Airway epithelial cell (primary cell): ENCODE measurements around the gene TNP1. TPM values are rescaled to one million over a fixed set of nuclear protein-coding genes. Genes with fewer than 3 reads are reported as not detected.

Experiments used
- total RNA-seq: library from RNA; depleted of rRNA; stranded (reverse); fragments of >200 nt; gene quantifications from 2 replicates; pipeline ENCODE4 v1.2.3, GENCODE V29; 2015

The TNP1 gene
- not detected in 2 replicates for total RNA-seq

GRCh38 chr2:216859944-216860343, at the start of gene TNP1:
Gene TNP1, minus strand, starts transcription at chr2:216860064. Its CDS starts 30 bp downstream, at chr2:216860034.

Other genes starting within 250 kb of the TNP1 start
- 643 and 678 TPM in 2 replicates for gene IGFBP2, start 226.6 kb downstream of the TNP1 start, total RNA-seq
- gene IGFBP5, start 164.5 kb downstream of the TNP1 start, total RNA-seq: 1.3 and 5.6 TPM in 2 replicates